ENCODE data around the gene LRRC2.

GRCh38 chr3:46586738-46587246, 20.7 kb upstream of the LRRC2 start:
- TF ChIP-seq, protein P1, sequence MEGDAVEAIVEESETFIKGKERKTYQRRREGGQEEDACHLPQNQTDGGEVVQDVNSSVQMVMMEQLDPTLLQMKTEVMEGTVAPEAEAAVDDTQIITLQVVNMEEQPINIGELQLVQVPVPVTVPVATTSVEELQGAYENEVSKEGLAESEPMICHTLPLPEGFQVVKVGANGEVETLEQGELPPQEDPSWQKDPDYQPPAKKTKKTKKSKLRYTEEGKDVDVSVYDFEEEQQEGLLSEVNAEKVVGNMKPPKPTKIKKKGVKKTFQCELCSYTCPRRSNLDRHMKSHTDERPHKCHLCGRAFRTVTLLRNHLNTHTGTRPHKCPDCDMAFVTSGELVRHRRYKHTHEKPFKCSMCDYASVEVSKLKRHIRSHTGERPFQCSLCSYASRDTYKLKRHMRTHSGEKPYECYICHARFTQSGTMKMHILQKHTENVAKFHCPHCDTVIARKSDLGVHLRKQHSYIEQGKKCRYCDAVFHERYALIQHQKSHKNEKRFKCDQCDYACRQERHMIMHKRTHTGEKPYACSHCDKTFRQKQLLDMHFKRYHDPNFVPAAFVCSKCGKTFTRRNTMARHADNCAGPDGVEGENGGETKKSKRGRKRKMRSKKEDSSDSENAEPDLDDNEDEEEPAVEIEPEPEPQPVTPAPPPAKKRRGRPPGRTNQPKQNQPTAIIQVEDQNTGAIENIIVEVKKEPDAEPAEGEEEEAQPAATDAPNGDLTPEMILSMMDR (IDR thresholded peaks at IDR 0.05), result no peak
- TF ChIP-seq POLR2AphosphoS5 (IDR thresholded peaks at IDR 0.05; ENCODE audit: low read depth, low read length), result no peak
- TF ChIP-seq, protein P2, sequence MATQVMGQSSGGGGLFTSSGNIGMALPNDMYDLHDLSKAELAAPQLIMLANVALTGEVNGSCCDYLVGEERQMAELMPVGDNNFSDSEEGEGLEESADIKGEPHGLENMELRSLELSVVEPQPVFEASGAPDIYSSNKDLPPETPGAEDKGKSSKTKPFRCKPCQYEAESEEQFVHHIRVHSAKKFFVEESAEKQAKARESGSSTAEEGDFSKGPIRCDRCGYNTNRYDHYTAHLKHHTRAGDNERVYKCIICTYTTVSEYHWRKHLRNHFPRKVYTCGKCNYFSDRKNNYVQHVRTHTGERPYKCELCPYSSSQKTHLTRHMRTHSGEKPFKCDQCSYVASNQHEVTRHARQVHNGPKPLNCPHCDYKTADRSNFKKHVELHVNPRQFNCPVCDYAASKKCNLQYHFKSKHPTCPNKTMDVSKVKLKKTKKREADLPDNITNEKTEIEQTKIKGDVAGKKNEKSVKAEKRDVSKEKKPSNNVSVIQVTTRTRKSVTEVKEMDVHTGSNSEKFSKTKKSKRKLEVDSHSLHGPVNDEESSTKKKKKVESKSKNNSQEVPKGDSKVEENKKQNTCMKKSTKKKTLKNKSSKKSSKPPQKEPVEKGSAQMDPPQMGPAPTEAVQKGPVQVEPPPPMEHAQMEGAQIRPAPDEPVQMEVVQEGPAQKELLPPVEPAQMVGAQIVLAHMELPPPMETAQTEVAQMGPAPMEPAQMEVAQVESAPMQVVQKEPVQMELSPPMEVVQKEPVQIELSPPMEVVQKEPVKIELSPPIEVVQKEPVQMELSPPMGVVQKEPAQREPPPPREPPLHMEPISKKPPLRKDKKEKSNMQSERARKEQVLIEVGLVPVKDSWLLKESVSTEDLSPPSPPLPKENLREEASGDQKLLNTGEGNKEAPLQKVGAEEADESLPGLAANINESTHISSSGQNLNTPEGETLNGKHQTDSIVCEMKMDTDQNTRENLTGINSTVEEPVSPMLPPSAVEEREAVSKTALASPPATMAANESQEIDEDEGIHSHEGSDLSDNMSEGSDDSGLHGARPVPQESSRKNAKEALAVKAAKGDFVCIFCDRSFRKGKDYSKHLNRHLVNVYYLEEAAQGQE (IDR thresholded peaks at IDR 0.05; ENCODE audit: insufficient read depth in 1 of 2, low read depth in 2 of 2, low read length in 1 of 2), result no peak

All from Panc1 (cell line).